Neural cell (in vitro differentiated cells): ENCODE results near the gene RYK. TPM values are rescaled to one million over a fixed set of nuclear protein-coding genes. Genes with fewer than 3 reads are reported as not detected.
"Not testable (repeated sequence)": the region's sequence is repeated elsewhere in the genome, so short reads cannot be mapped to it uniquely, and the experiment has no call there.

Experiments used
- H2AFZ ChIP-seq: fragments of 200-600, 300-800 bp; sonication (generic), shearing (Covaris generic); 2 replicates; pipeline ENCODE4 v1.6.0; 2014; ENCODE audit warnings: low read depth, mild to moderate bottlenecking, antibody characterized with exemption, low read length, moderate library complexity
- H3F3A ChIP-seq: fragments of 200-600 bp; shearing (Covaris generic); 2 replicates; pipeline ENCODE4 v1.6.1; 2016; ENCODE audit warnings: mild to moderate bottlenecking, moderate library complexity, mixed read lengths, antibody characterized with exemption, low read length; ENCODE audit not compliant: insufficient read depth, poor library complexity, severe bottlenecking
- H3K27ac ChIP-seq: fragments of 200-600, 300-800 bp; sonication (generic), shearing (Covaris generic); 2 replicates; pipeline ENCODE4 v1.5.1; 2014; ENCODE audit warnings: mild to moderate bottlenecking, low read length, moderate library complexity
- H3K27me3 ChIP-seq: fragments of 300-800, 200-600 bp; sonication (generic), shearing (Covaris generic); 2 replicates; pipeline ENCODE4 v1.6.0; 2014; ENCODE audit warnings: mild to moderate bottlenecking, low read depth, low read length, moderate library complexity; ENCODE audit not compliant: insufficient read depth
- H3K36me3 ChIP-seq: fragments of 300-800, 200-600 bp; sonication (generic), shearing (Covaris generic); 2 replicates; pipeline ENCODE4 v1.5.1; 2014; ENCODE audit warnings: mild to moderate bottlenecking, antibody characterized with exemption, low read length, moderate library complexity; ENCODE audit not compliant: insufficient read depth
- H3K4me2 ChIP-seq: fragments of 300-800, 200-600 bp; sonication (generic), shearing (Covaris generic); 2 replicates; pipeline ENCODE4 v1.6.0; 2014; ENCODE audit warnings: mild to moderate bottlenecking, low read length
- H3K4me3 ChIP-seq: fragments of 300-800, 200-600 bp; sonication (generic), shearing (Covaris generic); 2 replicates; pipeline ENCODE4 v1.5.1; 2014; ENCODE audit warnings: mild to moderate bottlenecking, low read length, moderate library complexity
- H3K79me2 ChIP-seq: fragments of 200-600 bp; shearing (Covaris generic); replicated peaks from 2 replicates; pipeline ENCODE4 v1.6.0; 2014; ENCODE audit warnings: mild to moderate bottlenecking, low read length, moderate library complexity; ENCODE audit not compliant: insufficient read depth
- H3K9ac ChIP-seq: fragments of 300-800, 200-600 bp; sonication (generic), shearing (Covaris generic); 2 replicates; pipeline ENCODE4 v1.6.1; 2016; ENCODE audit warnings: mild to moderate bottlenecking, low read length, mixed read lengths
- H3K9me2 ChIP-seq: fragments of 200-600 bp; shearing (Covaris generic); 2 replicates; pipeline ENCODE4 v1.6.1; 2016; ENCODE audit warnings: mild to moderate bottlenecking, low read length, mixed read lengths; ENCODE audit not compliant: insufficient read depth
- H3K9me3 ChIP-seq: fragments of 200-600, 300-800 bp; sonication (generic), shearing (Covaris generic); 2 replicates; pipeline ENCODE4 v1.6.1; 2016; ENCODE audit warnings: mild to moderate bottlenecking, mixed run types, low read length, moderate library complexity, mixed read lengths
- H4K20me1 ChIP-seq: fragments of 200-600 bp; shearing (Covaris generic); 2 replicates; pipeline ENCODE4 v1.6.1; 2016; ENCODE audit warnings: mild to moderate bottlenecking, mixed run types; ENCODE audit not compliant: insufficient read depth
- EP300 ChIP-seq: fragments of 450-650 bp; conservative IDR thresholded peaks from 2 replicates; pipeline ENCODE4 v1.6.1; 2014; ENCODE audit warnings: antibody characterized with exemption, mild to moderate bottlenecking, moderate library complexity; ENCODE audit not compliant: poor library complexity, severe bottlenecking
- EZH2 ChIP-seq: fragments of 200-600, 300-800 bp; shearing (Covaris generic), sonication (generic); IDR thresholded peaks from 2 replicates; pipeline ENCODE4 v1.6.1; 2014; ENCODE audit warnings: antibody characterized with exemption, low read length, borderline replicate concordance, mild to moderate bottlenecking; ENCODE audit not compliant: insufficient read depth, poor library complexity, severe bottlenecking
- MXI1 ChIP-seq: fragments of 450-650 bp; conservative IDR thresholded peaks from 2 replicates; pipeline ENCODE4 v1.6.1; 2014; ENCODE audit warnings: antibody characterized with exemption, mild to moderate bottlenecking; ENCODE audit not compliant: poor library complexity, severe bottlenecking
- POLR2AphosphoS5 ChIP-seq: IDR thresholded peaks from 2 replicates; pipeline ENCODE4 v1.6.1; 2012
- RAD21 ChIP-seq: fragments of 450-650 bp; conservative IDR thresholded peaks from 2 replicates; pipeline ENCODE4 v1.6.1; 2014; ENCODE audit warnings: antibody characterized with exemption, mild to moderate bottlenecking, moderate library complexity
- SMC3 ChIP-seq: fragments of 450-650 bp; conservative IDR thresholded peaks from 2 replicates; pipeline ENCODE4 v1.6.1; 2014; ENCODE audit warnings: antibody characterized with exemption, mild to moderate bottlenecking, moderate library complexity; ENCODE audit not compliant: poor library complexity
- TAF1 ChIP-seq: IDR thresholded peaks from 2 replicates; pipeline ENCODE4 v1.6.1; 2012; ENCODE audit warnings: low read depth
- polyA plus RNA-seq: library from polyadenylated mRNA; depleted of rRNA; stranded (reverse); fragments of >200 nt; gene quantifications from 2 replicates; pipeline ENCODE4 v1.2.3, GENCODE V29; 2014
- TF ChIP-seq, protein P1 (sequence below): fragments of 450-650 bp; IDR thresholded peaks from 2 replicates; pipeline ENCODE4 v1.5.1; 2014; ENCODE audit warnings: antibody characterized with exemption, mild to moderate bottlenecking, moderate library complexity; ENCODE audit not compliant: poor library complexity, severe bottlenecking
- TF ChIP-seq, protein P2 (sequence below): IDR thresholded peaks from 2 replicates; pipeline ENCODE4 v1.6.1; 2012; ENCODE audit warnings: borderline replicate concordance

RYK gene
- polyA plus RNA-seq, 1 donor from 2014 or later = 68.6 TPM

DNA sequence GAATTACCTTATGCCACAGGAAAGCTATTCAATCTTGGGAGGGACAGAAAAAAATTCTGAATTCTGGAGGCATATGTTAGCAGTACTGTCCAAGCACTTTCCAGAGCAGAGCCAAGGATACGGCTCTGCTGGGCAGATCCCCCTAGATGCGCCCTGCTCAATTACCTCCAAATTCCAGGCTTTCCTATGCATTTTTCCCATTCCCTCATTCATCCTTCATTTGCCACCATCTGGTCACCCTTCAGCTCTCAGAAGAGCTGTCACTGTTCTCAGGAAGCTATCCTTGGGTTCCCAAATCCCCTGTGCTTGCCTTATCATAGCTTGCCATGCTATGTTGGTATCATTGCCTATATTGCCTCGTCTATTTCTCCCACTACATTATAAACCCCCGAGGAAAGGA, 45.2 kb downstream of the RYK start:
- no peak overlapping the region for H2AFZ ChIP-seq
- H3K27me3 ChIP-seq = no peaks in the 10 kb centered on the region
- H3K27ac ChIP-seq = no peak overlapping the region
- H3K36me3 ChIP-seq = no peaks in the 10 kb centered on the region
- no peak overlapping the region for H3K4me3 ChIP-seq
- no peak overlapping the region for H3K4me2 ChIP-seq
- H3K79me2 ChIP-seq = no peaks in the 10 kb centered on the region
- no peaks in the 10 kb centered on the region for H3F3A ChIP-seq
- H3K9ac ChIP-seq = no peak overlapping the region
- H3K9me2 ChIP-seq = no peaks in the 10 kb centered on the region
- no peaks in the 10 kb centered on the region for H4K20me1 ChIP-seq
- TF ChIP-seq EP300 = no peak
- no peak for TF ChIP-seq MXI1
- TF ChIP-seq SMC3 = no peak
- TF ChIP-seq POLR2AphosphoS5 = no peak
- TF ChIP-seq, protein P1, sequence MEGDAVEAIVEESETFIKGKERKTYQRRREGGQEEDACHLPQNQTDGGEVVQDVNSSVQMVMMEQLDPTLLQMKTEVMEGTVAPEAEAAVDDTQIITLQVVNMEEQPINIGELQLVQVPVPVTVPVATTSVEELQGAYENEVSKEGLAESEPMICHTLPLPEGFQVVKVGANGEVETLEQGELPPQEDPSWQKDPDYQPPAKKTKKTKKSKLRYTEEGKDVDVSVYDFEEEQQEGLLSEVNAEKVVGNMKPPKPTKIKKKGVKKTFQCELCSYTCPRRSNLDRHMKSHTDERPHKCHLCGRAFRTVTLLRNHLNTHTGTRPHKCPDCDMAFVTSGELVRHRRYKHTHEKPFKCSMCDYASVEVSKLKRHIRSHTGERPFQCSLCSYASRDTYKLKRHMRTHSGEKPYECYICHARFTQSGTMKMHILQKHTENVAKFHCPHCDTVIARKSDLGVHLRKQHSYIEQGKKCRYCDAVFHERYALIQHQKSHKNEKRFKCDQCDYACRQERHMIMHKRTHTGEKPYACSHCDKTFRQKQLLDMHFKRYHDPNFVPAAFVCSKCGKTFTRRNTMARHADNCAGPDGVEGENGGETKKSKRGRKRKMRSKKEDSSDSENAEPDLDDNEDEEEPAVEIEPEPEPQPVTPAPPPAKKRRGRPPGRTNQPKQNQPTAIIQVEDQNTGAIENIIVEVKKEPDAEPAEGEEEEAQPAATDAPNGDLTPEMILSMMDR = no peak
- TF ChIP-seq RAD21 = no peak
- TF ChIP-seq, protein P2, sequence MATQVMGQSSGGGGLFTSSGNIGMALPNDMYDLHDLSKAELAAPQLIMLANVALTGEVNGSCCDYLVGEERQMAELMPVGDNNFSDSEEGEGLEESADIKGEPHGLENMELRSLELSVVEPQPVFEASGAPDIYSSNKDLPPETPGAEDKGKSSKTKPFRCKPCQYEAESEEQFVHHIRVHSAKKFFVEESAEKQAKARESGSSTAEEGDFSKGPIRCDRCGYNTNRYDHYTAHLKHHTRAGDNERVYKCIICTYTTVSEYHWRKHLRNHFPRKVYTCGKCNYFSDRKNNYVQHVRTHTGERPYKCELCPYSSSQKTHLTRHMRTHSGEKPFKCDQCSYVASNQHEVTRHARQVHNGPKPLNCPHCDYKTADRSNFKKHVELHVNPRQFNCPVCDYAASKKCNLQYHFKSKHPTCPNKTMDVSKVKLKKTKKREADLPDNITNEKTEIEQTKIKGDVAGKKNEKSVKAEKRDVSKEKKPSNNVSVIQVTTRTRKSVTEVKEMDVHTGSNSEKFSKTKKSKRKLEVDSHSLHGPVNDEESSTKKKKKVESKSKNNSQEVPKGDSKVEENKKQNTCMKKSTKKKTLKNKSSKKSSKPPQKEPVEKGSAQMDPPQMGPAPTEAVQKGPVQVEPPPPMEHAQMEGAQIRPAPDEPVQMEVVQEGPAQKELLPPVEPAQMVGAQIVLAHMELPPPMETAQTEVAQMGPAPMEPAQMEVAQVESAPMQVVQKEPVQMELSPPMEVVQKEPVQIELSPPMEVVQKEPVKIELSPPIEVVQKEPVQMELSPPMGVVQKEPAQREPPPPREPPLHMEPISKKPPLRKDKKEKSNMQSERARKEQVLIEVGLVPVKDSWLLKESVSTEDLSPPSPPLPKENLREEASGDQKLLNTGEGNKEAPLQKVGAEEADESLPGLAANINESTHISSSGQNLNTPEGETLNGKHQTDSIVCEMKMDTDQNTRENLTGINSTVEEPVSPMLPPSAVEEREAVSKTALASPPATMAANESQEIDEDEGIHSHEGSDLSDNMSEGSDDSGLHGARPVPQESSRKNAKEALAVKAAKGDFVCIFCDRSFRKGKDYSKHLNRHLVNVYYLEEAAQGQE = no peak
- no peak for TF ChIP-seq TAF1
- no peak for TF ChIP-seq EZH2
- no peaks in the 10 kb centered on the region for H3K9me3 ChIP-seq

- Histone ChIP-seq H3K27me3 (no peaks in the 10 kb centered on the region), H3F3A (no peaks in the 10 kb centered on the region), H3K36me3 (no peaks in the 10 kb centered on the region), H3K4me3 (no peak overlapping the region), H3K9ac (no peak overlapping the region), H3K79me2 (no peaks in the 10 kb centered on the region), H3K9me3 (no peaks in the 10 kb centered on the region), H4K20me1 (no peaks in the 10 kb centered on the region), H3K27ac (no peak overlapping the region), H3K9me2 (no peaks in the 10 kb centered on the region), H2AFZ (no peak overlapping the region), H3K4me2 (no peak overlapping the region)
- TF ChIP-seq TAF1 = no peak
- TF ChIP-seq POLR2AphosphoS5 = no peak
- TF ChIP-seq SMC3 = no peak
- TF ChIP-seq, protein P2 = no peak
- TF ChIP-seq RAD21 = no peak
- TF ChIP-seq, protein P1 = no peak
Observed at GRCh38 chr3:134201201-134202130, 49.2 kb downstream of the RYK start.

DNA sequence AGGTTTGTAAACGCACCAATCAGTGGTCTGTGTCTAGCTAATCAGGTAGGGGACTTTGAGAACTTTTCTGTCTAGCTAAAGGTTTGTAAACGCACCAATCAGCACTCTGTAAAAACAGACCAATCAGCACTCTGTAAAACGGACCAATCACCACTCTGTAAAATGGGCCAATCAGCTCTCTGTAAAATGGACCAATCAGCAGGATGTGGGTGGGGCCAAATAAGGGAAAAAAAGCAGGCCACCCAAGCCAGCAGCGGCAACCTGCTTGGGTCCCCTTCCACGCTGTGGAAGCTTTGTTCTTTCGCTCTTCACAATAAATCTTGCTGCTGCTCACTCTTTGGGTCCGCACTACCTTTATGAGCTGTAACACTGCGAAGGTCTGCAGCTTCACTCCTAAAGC, 50.8 kb downstream of the RYK start:
- H3K9ac ChIP-seq, H3K27me3 ChIP-seq, H4K20me1 ChIP-seq, H2AFZ ChIP-seq, H3K4me3 ChIP-seq, H3K79me2 ChIP-seq, H3K9me3 ChIP-seq, H3K9me2 ChIP-seq, H3K36me3 ChIP-seq, H3F3A ChIP-seq, H3K4me2 ChIP-seq, H3K27ac ChIP-seq: not testable (repeated sequence)
